ENCODE data around the gene PPIF. TPM values are rescaled to one million over a fixed set of nuclear protein-coding genes. Genes with fewer than 3 reads are reported as not detected.
A peak's percentile ranks its signal among the peaks of the same experiment; 100 is the strongest.

PPIF gene
- total RNA-seq, 6 donors from 2014 or later, result 19.3 to 46.5 (median 31.2) TPM

- 51 to 58% methylated on average over 11 to 16 of the region's 16 CpGs for WGBS, 2 donors
- DNase-seq (peak in 1 of 2 donors; percentile 22), ATAC-seq (ENCODE audit: low FRiP score in 2 of 2) (no peak)
- Histone ChIP-seq H3K9me3 (no peaks in the 10 kb centered on the region), H3K36me3 (peaks cover 0 to 26% (median 8%) of the 10 kb centered on the region in 4 donors), H3K4me1 (peaks cover 0 to 7% (median 1%) of the 10 kb centered on the region in 4 donors), H3K4me3 (no peak overlapping the region), H3K27ac (peak overlapping the region; percentile 9 to 64 (median 36)), H3K27me3 (no peaks in the 10 kb centered on the region)
- TF ChIP-seq, protein P1, sequence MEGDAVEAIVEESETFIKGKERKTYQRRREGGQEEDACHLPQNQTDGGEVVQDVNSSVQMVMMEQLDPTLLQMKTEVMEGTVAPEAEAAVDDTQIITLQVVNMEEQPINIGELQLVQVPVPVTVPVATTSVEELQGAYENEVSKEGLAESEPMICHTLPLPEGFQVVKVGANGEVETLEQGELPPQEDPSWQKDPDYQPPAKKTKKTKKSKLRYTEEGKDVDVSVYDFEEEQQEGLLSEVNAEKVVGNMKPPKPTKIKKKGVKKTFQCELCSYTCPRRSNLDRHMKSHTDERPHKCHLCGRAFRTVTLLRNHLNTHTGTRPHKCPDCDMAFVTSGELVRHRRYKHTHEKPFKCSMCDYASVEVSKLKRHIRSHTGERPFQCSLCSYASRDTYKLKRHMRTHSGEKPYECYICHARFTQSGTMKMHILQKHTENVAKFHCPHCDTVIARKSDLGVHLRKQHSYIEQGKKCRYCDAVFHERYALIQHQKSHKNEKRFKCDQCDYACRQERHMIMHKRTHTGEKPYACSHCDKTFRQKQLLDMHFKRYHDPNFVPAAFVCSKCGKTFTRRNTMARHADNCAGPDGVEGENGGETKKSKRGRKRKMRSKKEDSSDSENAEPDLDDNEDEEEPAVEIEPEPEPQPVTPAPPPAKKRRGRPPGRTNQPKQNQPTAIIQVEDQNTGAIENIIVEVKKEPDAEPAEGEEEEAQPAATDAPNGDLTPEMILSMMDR (IDR thresholded peaks at IDR 0.05), result no peak
- no peak for TF ChIP-seq POLR2A (IDR thresholded peaks at IDR 0.05)
Measured at GRCh38 chr10:79390551-79391229, 43.4 kb downstream of the PPIF start.

- 86 to 88% methylated on average over 9 to 12 of the region's 12 CpGs for WGBS, 2 donors
- Histone ChIP-seq H3K27ac (peak overlapping the region; percentile 9 to 64 (median 36)), H3K4me1 (peaks cover 0 to 9% (median 2%) of the 10 kb centered on the region in 4 donors), H3K4me3 (no peak overlapping the region), H3K27me3 (no peaks in the 10 kb centered on the region), H3K36me3 (peaks cover 0 to 20% (median 3%) of the 10 kb centered on the region in 4 donors), H3K9me3 (no peaks in the 10 kb centered on the region)
- ATAC-seq (ENCODE audit: low FRiP score in 2 of 2) (peak; percentile 17 to 75), DNase-seq (peak in 1 of 2 donors; percentile 18)
- TF ChIP-seq POLR2AphosphoS5 (IDR thresholded peaks at IDR 0.05), result no peak
- TF ChIP-seq EP300 (IDR thresholded peaks at IDR 0.05), result no peak
- no peak for TF ChIP-seq POLR2A (IDR thresholded peaks at IDR 0.05)
- TF ChIP-seq, protein P1 (IDR thresholded peaks at IDR 0.05), result no peak
Measured at GRCh38 chr10:79391231-79392019, 44.2 kb downstream of the PPIF start.

DNA sequence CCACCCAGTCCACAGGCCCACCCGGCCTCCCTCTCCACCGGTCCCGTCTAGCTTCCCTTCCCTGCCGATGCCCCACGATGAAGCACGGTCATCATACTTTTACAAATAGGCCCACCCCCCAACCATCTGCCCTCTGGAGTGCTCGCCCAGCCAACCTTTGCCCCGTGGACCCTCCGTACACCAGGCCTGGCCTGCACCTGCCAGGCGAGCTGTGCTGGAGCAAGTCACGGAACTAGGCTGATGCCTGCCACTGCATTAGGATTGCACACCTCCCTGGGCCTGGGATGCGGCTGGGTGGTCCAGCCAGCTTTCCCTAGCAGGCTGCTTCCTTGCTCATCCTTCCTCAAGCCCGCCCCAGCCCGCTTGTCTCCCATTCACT is 44.7 kb downstream of the PPIF start:
- H3K36me3 ChIP-seq, result peaks cover 0 to 15% (median 3%) of the 10 kb centered on the region in 4 donors
- TF ChIP-seq POLR2A (IDR thresholded peaks at IDR 0.05), result no peak
- TF ChIP-seq EP300 (IDR thresholded peaks at IDR 0.05), result no peak
- no peak for TF ChIP-seq POLR2AphosphoS5 (IDR thresholded peaks at IDR 0.05)
- TF ChIP-seq, protein P1 (IDR thresholded peaks at IDR 0.05), result no peak
- ATAC-seq (ENCODE audit: low FRiP score in 2 of 2) (peak in 1 of 2 donors; percentile 4), DNase-seq (peak in 1 of 2 donors; percentile 17)
- no peaks in the 10 kb centered on the region for H3K9me3 ChIP-seq
- H3K4me1 ChIP-seq, result peaks cover under 1 to 14% (median 4%) of the 10 kb centered on the region in 4 donors
- no peaks in the 10 kb centered on the region for H3K27me3 ChIP-seq
- H3K4me3 ChIP-seq, result no peak overlapping the region
- WGBS, 2 donors, result 88 to 95% methylated on average over 14 of the region's 14 CpGs
- H3K27ac ChIP-seq, result peak overlapping the region in 1 of 4 donors; percentile 7

DNA sequence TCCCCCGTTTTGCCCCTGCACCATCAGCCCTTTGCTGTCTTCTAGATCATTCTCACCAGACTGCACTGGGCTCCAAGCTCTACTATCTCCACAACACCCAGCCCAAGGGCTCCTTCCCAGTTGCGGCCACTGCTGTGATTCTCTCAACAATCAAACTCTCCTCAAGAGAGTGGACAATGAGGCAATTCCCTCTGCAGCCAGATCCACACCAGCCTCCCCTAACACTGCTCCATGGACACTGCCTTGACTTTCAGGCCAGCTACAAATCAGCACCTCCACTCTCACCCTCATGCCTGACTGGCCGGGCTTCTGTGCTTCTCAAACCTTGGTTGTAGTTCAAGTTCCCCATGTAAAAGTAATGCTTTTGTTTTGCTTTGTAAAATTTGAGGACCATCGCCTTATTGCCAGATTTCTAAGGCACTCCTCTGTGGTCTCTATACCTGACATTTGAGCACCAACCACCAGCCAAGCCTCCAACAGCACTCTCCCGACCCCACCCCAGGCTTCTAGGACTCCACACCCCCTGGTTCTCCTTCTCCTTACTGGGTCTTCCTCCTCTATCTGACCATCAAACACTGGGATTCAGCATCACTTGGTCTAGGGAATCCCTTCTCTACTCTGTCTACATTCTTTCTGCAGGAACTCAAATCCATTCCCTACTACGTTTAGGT is 45.4 kb downstream of the PPIF start:
- Histone ChIP-seq H3K27me3 (no peaks in the 10 kb centered on the region), H3K4me1 (peaks cover 3 to 18% (median 9%) of the 10 kb centered on the region in 4 donors), H3K27ac (peak overlapping the region in 1 of 4 donors; percentile 7), H3K4me3 (no peak overlapping the region), H3K9me3 (no peaks in the 10 kb centered on the region), H3K36me3 (peaks cover 0 to 12% (median 3%) of the 10 kb centered on the region in 4 donors)
- ATAC-seq (ENCODE audit: low FRiP score in 2 of 2) (no peak), DNase-seq (no peak)
- TF ChIP-seq, protein P1 (IDR thresholded peaks at IDR 0.05), result no peak
- no peak for TF ChIP-seq POLR2A (IDR thresholded peaks at IDR 0.05)
- no peak for TF ChIP-seq POLR2AphosphoS5 (IDR thresholded peaks at IDR 0.05)
- TF ChIP-seq EP300 (IDR thresholded peaks at IDR 0.05), result no peak
- 80 to 97% methylated on average over 6 of the region's 6 CpGs for WGBS, 2 donors
